MCF 10A (cell line): ENCODE measurements around the gene RTN4RL2. TPM values are rescaled to one million over a fixed set of nuclear protein-coding genes. Genes with fewer than 3 reads are reported as not detected.

ENCODE experiments used
- BruUV-seq: library from RNA; stranded (reverse); fragments of 400-500 nt; replicated peaks from 2 replicates; lab custom pipeline; 2021; lab: Mats Ljungman, UMichigan
- CTCF ChIA-PET: fragments of 300-600 bp; sonication (Branson Sonifier 250); formaldehyde crosslinking; extraction: SDS; loops from one replicate; lab custom pipeline; 2021; ENCODE audit warnings: antibody characterized with exemption, inconsistent platforms; lab: Yijun Ruan, JAX
- POLR2A ChIA-PET: fragments of 300-600, 350-650 bp; sonication (Branson Sonifier 250); formaldehyde crosslinking; extraction: SDS; loops from one replicate; lab custom pipeline; 2020; ENCODE audit warnings: antibody characterized with exemption, inconsistent platforms; lab: Yijun Ruan, JAX
- DNase-seq: peaks from one replicate; pipeline ENCODE4 v3.0.0-alpha.2; 2018; ENCODE audit not compliant: unreplicated experiment
- H3K27ac Mint-ChIP-seq: one replicate; pipeline ENCODE4 v1.8.0; 2022; ENCODE audit warnings: mild to moderate bottlenecking, low read depth, mixed read lengths; ENCODE audit not compliant: unreplicated experiment
- H3K27me3 Mint-ChIP-seq: one replicate; pipeline ENCODE4 v1.8.0; 2022; ENCODE audit warnings: mixed read lengths; ENCODE audit not compliant: insufficient read depth, unreplicated experiment
- H3K36me3 Mint-ChIP-seq: one replicate; pipeline ENCODE4 v1.8.0; 2022; ENCODE audit warnings: mild to moderate bottlenecking, moderate library complexity, mixed read lengths; ENCODE audit not compliant: insufficient read depth, unreplicated experiment
- H3K4me1 Mint-ChIP-seq: one replicate; pipeline ENCODE4 v1.8.0; 2022; ENCODE audit warnings: mixed read lengths; ENCODE audit not compliant: insufficient read depth, unreplicated experiment
- H3K4me3 Mint-ChIP-seq: one replicate; pipeline ENCODE4 v1.8.0; 2022; ENCODE audit warnings: mild to moderate bottlenecking, moderate library complexity, mixed read lengths; ENCODE audit not compliant: unreplicated experiment
- H3K9me3 Mint-ChIP-seq: one replicate; pipeline ENCODE4 v1.8.0; 2022; ENCODE audit warnings: mixed read lengths; ENCODE audit not compliant: unreplicated experiment
- CTCF ChIP-seq: fragments of 200-600 bp; IDR thresholded peaks from one replicate; pipeline ENCODE4 v1.8.0; 2022; ENCODE audit warnings: antibody characterized with exemption, mild to moderate bottlenecking; ENCODE audit not compliant: unreplicated experiment
- intact Hi-C: fragments of 100-400 bp; cut with micrococcal nuclease; formaldehyde crosslinking; loops from 2 replicates; pipeline ENCODE4 v1.14.1; 2022
- total RNA-seq: library from RNA; stranded (reverse); gene quantifications from 2 replicates; pipeline ENCODE4 v1.2.3, GENCODE V29; 2022

Gene RTN4RL2
- total RNA-seq, 1 experiment from 2014 or later, result 2.0 TPM

GRCh38 chr11:57476047-57476756, 15.9 kb downstream of the RTN4RL2 start:
- POLR2A ChIA-PET, result interaction anchor here (0.7 kb wide), 1 partner anchor 25 kb away, joined by 3 read pairs; no protein-coding TSS in a partner anchor
- H3K27ac Mint-ChIP-seq, result no peak overlapping the region
- intact Hi-C loops, result no loop called here
- H3K36me3 Mint-ChIP-seq, result no peaks in the 10 kb centered on the region
- no peaks in the 10 kb centered on the region for H3K4me1 Mint-ChIP-seq
- no TSS peak for BruUV-seq
- no peaks in the 10 kb centered on the region for H3K9me3 Mint-ChIP-seq
- no peak for DNase-seq
- H3K4me3 Mint-ChIP-seq, result peak overlapping the region; percentile 58
- CTCF ChIA-PET, result interaction anchor here (1.1 to 2.7 kb wide), 2 partner anchors 19 to 50 kb away, joined by 3 to 10 read pairs; no protein-coding TSS in a partner anchor
- TF ChIP-seq CTCF, result no peak
- peaks cover 8% of the 10 kb centered on the region for H3K27me3 Mint-ChIP-seq

GRCh38 chr11:57476757-57477506, 16.6 kb downstream of the RTN4RL2 start:
- no peak for DNase-seq
- peak; percentile 23 for TF ChIP-seq CTCF
- no peaks in the 10 kb centered on the region for H3K4me1 Mint-ChIP-seq
- peak overlapping the region; percentile 63 for H3K27ac Mint-ChIP-seq
- CTCF ChIA-PET, result interaction anchor here (0.7 to 5.2 kb wide), 7 partner anchors 15 to 580 kb away, joined by 3 to 45 read pairs (median 3); no protein-coding TSS in a partner anchor
- no peaks in the 10 kb centered on the region for H3K36me3 Mint-ChIP-seq
- POLR2A ChIA-PET, result interaction anchor here (0.7 kb wide), 1 partner anchor 26 kb away, joined by 3 read pairs; no protein-coding TSS in a partner anchor
- intact Hi-C loops, result no loop called here
- BruUV-seq, result no TSS peak
- H3K9me3 Mint-ChIP-seq, result no peaks in the 10 kb centered on the region
- H3K27me3 Mint-ChIP-seq, result peaks cover 15% of the 10 kb centered on the region
- peak overlapping the region; percentile 8 for H3K4me3 Mint-ChIP-seq

GRCh38 chr11:57477507-57478189, 17.3 kb downstream of the RTN4RL2 start:
- Mint-ChIP-seq H3K36me3 (no peaks in the 10 kb centered on the region), H3K4me3 (no peak overlapping the region), H3K9me3 (no peaks in the 10 kb centered on the region), H3K27ac (peak overlapping the region; percentile 63), H3K4me1 (no peaks in the 10 kb centered on the region), H3K27me3 (peaks cover 22% of the 10 kb centered on the region)
- TF ChIP-seq CTCF, result no peak
- POLR2A ChIA-PET, result interaction anchor here (0.6 to 1.4 kb wide), 3 partner anchors 16 to 47 kb away, joined by 3 to 4 read pairs (median 4); partner anchors contain the start of gene RTN4RL2
- intact Hi-C loops, result no loop called here
- BruUV-seq, result no TSS peak
- CTCF ChIA-PET, result interaction anchor here (0.7 to 5.2 kb wide), 8 partner anchors 15 to 579 kb away, joined by 3 to 45 read pairs (median 4); partner anchors contain the start of gene RTN4RL2
- DNase-seq, result no peak
